Cardiac fibroblast (primary cell): ENCODE data around the gene PLCG2.
A peak's percentile ranks its signal among the peaks of the same experiment; 100 is the strongest.
"Not testable (repeated sequence)": the region's sequence is repeated elsewhere in the genome, so short reads cannot be mapped to it uniquely, and the experiment has no call there.

ENCODE experiments used
- DNase-seq, 2 donors: peaks; one replicate each; pipeline versions ENCODE4 v3.0.0 to v3.0.0-alpha.2; 2010; ENCODE audit warnings: low read depth in 2 of 2
- H3K4me3 ChIP-seq, 2 donors: replicated peaks in 1 of 2; 1 replicate in 1 of 2; 2 replicates in 1 of 2; pipeline ENCODE4 v1.5.1; 2011; ENCODE audit warnings: low read depth in 2 of 2, low read length in 2 of 2, mild to moderate bottlenecking in 2 of 2, moderate library complexity in 1 of 2
- CTCF ChIP-seq: IDR thresholded peaks from one replicate; pipeline ENCODE4 v1.5.1; 2011; ENCODE audit warnings: low read depth, mild to moderate bottlenecking, low read length, inconsistent platforms

The PLCG2 gene

GRCh38 chr16:81754858-81755257, 24.2 kb upstream of the PLCG2 start:
- H3K4me3 ChIP-seq: no peak overlapping the region
- no peak for TF ChIP-seq CTCF
- DNase-seq: no peak

GRCh38 chr16:81755915-81756614, 23.0 kb upstream of the PLCG2 start:
- no peak overlapping the region for H3K4me3 ChIP-seq
- peak; percentile 23 to 27 for DNase-seq
- no peak for TF ChIP-seq CTCF

- TF ChIP-seq CTCF: no peak
- no peak for DNase-seq
- H3K4me3 ChIP-seq: no peak overlapping the region
Observed at GRCh38 chr16:81756615-81757356, 22.3 kb upstream of the PLCG2 start.

GRCh38 chr16:81758376-81758775, 20.7 kb upstream of the PLCG2 start:
- DNase-seq: peak; percentile 13 to 54
- TF ChIP-seq CTCF: no peak
- H3K4me3 ChIP-seq: no peak overlapping the region

GRCh38 chr16:81762322-81762721, 16.8 kb upstream of the PLCG2 start:
- H3K4me3 ChIP-seq, DNase-seq: not testable (repeated sequence)

- no peak overlapping the region for H3K4me3 ChIP-seq
- no peak for TF ChIP-seq CTCF
- no peak for DNase-seq
Observed at GRCh38 chr16:81765111-81765919, 13.8 kb upstream of the PLCG2 start.

GRCh38 chr16:81765969-81766368, 13.1 kb upstream of the PLCG2 start:
- DNase-seq: no peak
- TF ChIP-seq CTCF: no peak
- H3K4me3 ChIP-seq: no peak overlapping the region
